GM20431 (cell line): ENCODE results near the gene PRDM2.

Experiments used
- in situ Hi-C: fragments of 300-500 bp; cut with MseI, MboI; formaldehyde crosslinking; loops from one replicate; pipeline ENCODE4 v1.15.0; 2020; ENCODE audit warnings: low sequenced_read_pairs; ENCODE audit not compliant: unreplicated experiment

Gene PRDM2

GRCh38 chr1:13826591-13826990 is 126.6 kb downstream of the PRDM2 start:
- in situ Hi-C loops: no loop called here

DNA sequence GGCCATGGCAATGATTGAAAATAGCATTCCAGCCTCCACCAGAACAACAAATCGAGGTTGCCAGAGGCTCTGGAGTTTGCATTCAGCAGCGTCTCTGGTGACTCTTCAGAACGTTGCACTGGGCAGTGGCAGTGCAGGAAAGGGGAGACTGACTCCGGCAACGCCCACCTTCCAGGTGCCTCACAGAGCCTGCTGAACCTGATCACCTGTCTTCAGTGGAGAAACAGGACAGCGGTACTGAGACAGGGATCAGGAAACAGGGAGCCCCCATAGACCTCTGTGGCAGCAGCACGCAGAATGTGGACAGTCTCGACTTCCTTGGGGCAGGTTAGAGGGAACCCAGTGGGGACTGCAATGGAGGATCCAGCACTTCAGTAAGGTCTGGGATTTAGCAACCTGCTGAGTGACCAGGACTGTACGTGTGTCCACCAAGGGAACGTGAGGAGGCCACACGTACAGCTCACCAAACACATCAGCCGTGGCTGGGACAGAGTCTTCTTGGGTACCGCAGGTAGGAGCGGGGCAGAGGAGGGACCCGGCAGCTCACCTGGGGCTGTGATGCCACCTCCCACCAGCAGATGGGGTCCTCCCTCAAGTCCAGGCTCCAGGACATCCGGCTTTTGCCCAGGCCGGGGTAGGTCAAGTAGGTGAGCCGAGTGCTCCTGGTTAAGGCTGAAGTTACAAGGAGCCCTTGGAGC is 128.6 kb downstream of the PRDM2 start:
- in situ Hi-C loops: no loop called here

GRCh38 chr1:13829152-13829769 is 129.3 kb downstream of the PRDM2 start:
- in situ Hi-C loops: no loop called here

DNA sequence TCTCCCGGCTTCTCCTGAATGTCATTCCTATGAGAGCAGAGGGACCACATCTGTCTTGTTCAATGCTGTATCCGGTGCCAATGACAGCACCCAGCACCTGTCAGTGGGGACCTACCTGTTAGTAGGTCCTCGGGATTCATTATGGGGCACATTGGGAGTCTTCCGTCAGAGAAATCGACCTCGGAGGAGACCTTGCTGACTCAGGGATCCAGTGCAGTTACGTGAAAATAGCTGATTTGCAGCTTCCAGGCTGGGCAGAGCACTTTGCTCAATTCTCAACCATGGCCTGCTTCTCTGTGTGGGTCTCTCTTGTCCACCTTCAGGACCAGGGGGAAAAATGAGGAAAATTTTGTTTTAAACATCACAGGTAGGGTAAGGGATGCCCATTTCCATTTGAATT is 130.2 kb downstream of the PRDM2 start:
- in situ Hi-C loops: no loop called here

- in situ Hi-C loops: no loop called here
Measured at GRCh38 chr1:13830616-13831280, 130.8 kb downstream of the PRDM2 start.

- in situ Hi-C loops: no loop called here
Measured at GRCh38 chr1:13832100-13832499, 132.1 kb downstream of the PRDM2 start.

GRCh38 chr1:13832536-13832935 is 132.5 kb downstream of the PRDM2 start:
- in situ Hi-C loops: no loop called here

DNA sequence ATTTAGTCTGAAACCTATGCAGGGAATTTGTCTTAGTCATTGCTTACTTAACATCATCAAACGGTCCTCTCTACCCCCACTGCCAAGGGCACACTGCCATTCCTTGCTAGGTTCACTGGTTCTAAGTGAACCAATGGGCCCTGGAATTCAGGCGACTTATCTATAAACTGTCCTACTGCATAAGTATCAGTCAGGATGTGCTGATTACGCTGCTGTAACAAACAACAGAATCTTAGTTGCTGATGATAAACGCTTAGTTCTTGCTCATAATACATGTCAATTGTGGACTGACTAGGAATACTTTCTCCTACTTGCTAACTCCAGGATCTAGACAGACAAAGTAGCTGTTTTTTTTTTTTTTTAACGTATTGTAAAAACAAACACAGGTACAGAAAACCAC is 136.1 kb downstream of the PRDM2 start:
- in situ Hi-C loops: no loop called here

DNA sequence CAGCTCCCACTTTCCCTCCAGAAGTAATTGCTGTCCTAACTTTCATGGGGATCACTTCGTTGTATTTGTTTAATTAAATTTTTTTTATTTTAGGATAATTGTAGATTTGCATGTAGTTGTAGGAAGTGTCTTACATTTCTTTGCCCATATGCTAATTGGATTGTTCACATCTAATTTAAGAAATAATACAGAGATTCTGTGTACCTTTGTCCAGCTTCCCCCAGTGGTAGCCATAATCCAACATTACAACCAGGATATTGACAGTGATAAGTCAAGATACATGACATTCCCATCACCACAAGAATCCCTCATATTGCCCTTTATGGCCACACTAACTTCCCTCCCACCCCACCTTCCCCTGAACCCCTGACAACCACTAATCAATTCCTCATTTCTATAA is 136.6 kb downstream of the PRDM2 start:
- in situ Hi-C loops: no loop called here

DNA sequence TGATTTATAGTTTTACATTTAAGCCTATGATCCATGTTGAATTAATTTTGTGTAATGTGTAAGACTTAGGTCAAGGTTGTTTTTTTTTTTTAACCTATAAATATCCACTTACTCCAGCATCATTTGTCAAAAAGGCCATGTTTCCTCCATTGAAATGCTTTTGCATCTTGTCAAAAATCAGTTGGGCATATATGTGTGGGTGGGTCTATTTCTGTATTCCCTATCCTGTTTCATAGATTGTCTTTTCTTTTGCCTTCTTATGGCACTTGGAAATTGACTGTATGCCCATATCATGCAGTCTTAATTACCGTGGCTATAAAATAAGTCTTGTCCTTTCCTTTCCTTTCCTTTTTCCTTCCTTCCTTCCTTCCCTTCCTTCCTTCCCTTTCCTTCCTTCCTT is 138.2 kb downstream of the PRDM2 start:
- in situ Hi-C loops: no loop called here

GRCh38 chr1:13842497-13842896 is 142.5 kb downstream of the PRDM2 start:
- in situ Hi-C loops: no loop called here

DNA sequence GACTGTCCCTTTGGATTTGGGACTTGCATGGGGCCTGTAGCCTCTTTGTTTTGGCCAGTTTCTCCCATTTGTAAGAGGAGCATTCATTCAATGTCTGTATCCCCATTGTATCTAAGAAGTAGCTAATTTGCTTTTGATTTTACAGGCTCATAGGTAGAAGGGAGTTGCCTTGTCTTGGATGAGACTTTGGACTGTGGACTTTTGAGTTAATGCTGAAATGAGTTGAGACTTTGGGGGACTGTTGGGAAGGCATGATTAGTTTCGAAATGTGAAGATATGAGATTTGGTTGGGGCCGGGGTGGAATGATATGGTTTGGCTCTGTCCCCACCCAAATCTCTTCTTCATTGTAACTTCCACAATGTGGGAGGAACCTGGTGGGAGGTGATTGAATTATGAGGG is 151.7 kb downstream of the PRDM2 start:
- in situ Hi-C loops: no loop called here

DNA sequence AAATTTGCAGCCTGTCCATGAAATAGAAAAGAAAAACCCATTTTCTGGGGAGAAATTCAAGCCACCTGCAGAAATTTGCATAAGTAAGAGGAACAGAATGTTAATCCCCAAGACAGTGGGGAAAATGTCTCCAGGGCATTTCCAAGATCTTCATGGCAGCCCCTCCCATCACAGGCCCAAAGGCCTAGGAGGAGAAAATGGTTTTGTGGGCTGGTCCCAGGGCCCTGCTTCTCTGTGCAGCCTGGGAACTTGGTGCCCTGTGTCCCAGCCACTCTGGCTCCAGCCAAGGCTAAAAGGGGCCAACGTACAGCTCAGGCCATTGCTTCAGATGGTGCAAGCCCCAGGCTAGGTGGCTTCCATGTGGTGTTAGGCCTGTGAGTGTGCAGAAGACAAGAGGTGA is 155.6 kb downstream of the PRDM2 start:
- in situ Hi-C loops: no loop called here

- in situ Hi-C loops: no loop called here
Measured at GRCh38 chr1:13860031-13860430, 160.0 kb downstream of the PRDM2 start.

- in situ Hi-C loops: no loop called here
Measured at GRCh38 chr1:13864760-13865159, 164.8 kb downstream of the PRDM2 start.

- in situ Hi-C loops: no loop called here
Measured at GRCh38 chr1:13865851-13866250, 165.9 kb downstream of the PRDM2 start.

- in situ Hi-C loops: no loop called here
Measured at GRCh38 chr1:13867603-13868002, 167.6 kb downstream of the PRDM2 start.

GRCh38 chr1:13869172-13869797 is 169.3 kb downstream of the PRDM2 start:
- in situ Hi-C loops: no loop called here

- in situ Hi-C loops: no loop called here
Measured at GRCh38 chr1:13871413-13871812, 171.4 kb downstream of the PRDM2 start.

DNA sequence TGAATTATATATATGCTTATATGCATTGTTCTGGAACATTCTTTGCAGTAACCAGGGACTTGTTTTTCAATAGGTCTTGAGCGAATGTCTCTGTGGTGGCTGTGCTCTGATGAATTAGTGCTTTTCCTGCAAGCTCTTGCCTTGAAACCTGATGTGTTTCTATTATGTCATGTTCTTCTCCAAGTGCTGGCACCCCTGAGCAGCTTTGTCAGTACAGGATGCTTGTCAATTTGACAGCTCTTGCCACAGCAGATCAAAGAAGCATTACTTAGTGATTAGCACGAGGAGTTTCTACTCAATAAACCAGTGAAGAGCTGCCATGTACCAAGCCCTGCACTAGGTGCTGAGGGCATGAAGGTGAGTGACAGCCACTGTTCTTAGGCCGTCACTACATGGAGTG is 171.9 kb downstream of the PRDM2 start:
- in situ Hi-C loops: no loop called here

DNA sequence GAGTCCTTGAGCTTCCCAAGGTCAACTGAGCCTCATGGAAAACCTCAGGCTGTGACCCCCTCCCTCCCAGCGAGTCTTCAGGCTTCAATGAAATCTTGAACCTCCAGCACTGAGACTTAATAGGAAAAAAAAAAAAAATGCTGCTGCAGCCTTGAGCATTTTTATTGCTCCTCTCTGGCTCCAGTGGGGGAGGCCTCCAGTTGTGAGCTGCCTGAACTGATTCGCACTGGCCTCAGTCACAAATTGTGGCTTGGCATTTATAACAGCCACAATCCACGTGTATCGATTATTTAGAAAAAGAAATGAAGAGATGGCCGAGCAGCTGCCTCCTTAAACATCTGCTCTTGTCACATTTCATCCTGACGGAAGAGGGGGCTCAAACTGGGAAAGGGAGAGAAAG is 173.0 kb downstream of the PRDM2 start:
- in situ Hi-C loops: no loop called here
